ENCODE results near the gene KIF16B.

GRCh38 chr20:16257813-16258430, 315.3 kb downstream of the KIF16B start:
- TF ChIP-seq CTCF (IDR thresholded peaks at IDR 0.05) (no peak), POLR2A (IDR thresholded peaks at IDR 0.05) (no peak)
